Liver (tissue), 9 donors: Measurements from ENCODE around the gene PKHD1. TPM values are rescaled to one million over a fixed set of nuclear protein-coding genes. Genes with fewer than 3 reads are reported as not detected.

Experiments used
- DNase-seq: peaks from one replicate; pipeline ENCODE4 v3.0.0-alpha.2; 2017; ENCODE audit warnings: low spot score
- H3K27ac ChIP-seq, 2 donors: one replicate each; pipeline ENCODE4 v1.7.0; 2013; ENCODE audit warnings: inconsistent platforms in 2 of 2, low read length in 2 of 2, control low read depth in 1 of 2, low read depth in 1 of 2, mild to moderate bottlenecking in 1 of 2
- H3K27me3 ChIP-seq, 4 donors: one replicate each; pipeline versions ENCODE4 v1.6.1 to v1.7.0; 2013; ENCODE audit warnings: low read length in 3 of 4, inconsistent platforms in 1 of 4, mild to moderate bottlenecking in 1 of 4, moderate library complexity in 1 of 4; ENCODE audit not compliant: control insufficient read depth in 4 of 4, insufficient read depth in 4 of 4
- H3K36me3 ChIP-seq, 4 donors: one replicate each; pipeline versions ENCODE4 v1.6.1 to v1.7.0; 2013; ENCODE audit warnings: low read length in 3 of 4, mild to moderate bottlenecking in 3 of 4, low read depth in 1 of 4, moderate library complexity in 1 of 4; ENCODE audit not compliant: control insufficient read depth in 4 of 4, insufficient read depth in 3 of 4
- H3K4me1 ChIP-seq, 4 donors: one replicate each; pipeline versions ENCODE4 v1.6.1 to v1.7.0; 2013; ENCODE audit warnings: low read length in 3 of 4, mild to moderate bottlenecking in 3 of 4, moderate library complexity in 1 of 4; ENCODE audit not compliant: control insufficient read depth in 4 of 4, insufficient read depth in 4 of 4
- H3K4me3 ChIP-seq, 3 donors: one replicate each; pipeline versions ENCODE4 v1.6.1 to v1.7.0; 2013; ENCODE audit warnings: low read length in 3 of 3, control low read depth in 1 of 3, low read depth in 1 of 3, mild to moderate bottlenecking in 1 of 3
- H3K9ac ChIP-seq, 2 donors: one replicate each; pipeline ENCODE4 v1.7.0; 2013; ENCODE audit warnings: low read length in 2 of 2, mild to moderate bottlenecking in 2 of 2, moderate library complexity in 2 of 2, control low read depth in 1 of 2, low read depth in 1 of 2
- H3K9me3 ChIP-seq, 4 donors: one replicate each; pipeline versions ENCODE4 v1.6.1 to v1.7.0; 2013; ENCODE audit warnings: low read length in 3 of 4; ENCODE audit not compliant: control insufficient read depth in 4 of 4
- ATF3 ChIP-seq: IDR thresholded peaks from 2 replicates; pipeline ENCODE4 v1.6.1; 2016; ENCODE audit warnings: antibody characterized with exemption
- CTCF ChIP-seq: fragments of 150-350 bp; IDR thresholded peaks from 2 replicates; pipeline ENCODE4 v1.5.1; 2017; ENCODE audit warnings: improper control_type of control experiment, low read depth, low read length; ENCODE audit not compliant: missing input control
- EGR1 ChIP-seq, 2 donors: IDR thresholded peaks; 2 replicates each; pipeline ENCODE4 v1.6.1; 2016 to 2018; ENCODE audit warnings: antibody characterized with exemption in 2 of 2, low read depth in 2 of 2
- FOXA1 ChIP-seq: IDR thresholded peaks from 2 replicates; pipeline ENCODE4 v1.6.1; 2016; ENCODE audit warnings: antibody characterized with exemption
- FOXA2 ChIP-seq: IDR thresholded peaks from 2 replicates; pipeline ENCODE4 v1.6.1; 2016; ENCODE audit warnings: antibody characterized with exemption
- GABPA ChIP-seq, 2 donors: IDR thresholded peaks in 1 of 2; conservative IDR thresholded peaks in 1 of 2; 2 replicates each; pipeline ENCODE4 v1.6.1; 2016; ENCODE audit warnings: antibody characterized with exemption in 2 of 2, mild to moderate bottlenecking in 1 of 2, moderate library complexity in 1 of 2
- HNF4A ChIP-seq, 2 donors: conservative IDR thresholded peaks; 2 replicates each; pipeline ENCODE4 v1.6.1; 2016; ENCODE audit warnings: antibody characterized with exemption in 2 of 2, mild to moderate bottlenecking in 2 of 2
- HNF4G ChIP-seq: IDR thresholded peaks from 2 replicates; pipeline ENCODE4 v1.6.1; 2016; ENCODE audit warnings: antibody characterized with exemption
- JUND ChIP-seq, 2 donors: IDR thresholded peaks; 2 replicates each; pipeline ENCODE4 v1.6.1; 2016; ENCODE audit warnings: antibody characterized with exemption in 2 of 2
- MAX ChIP-seq: IDR thresholded peaks from 2 replicates; pipeline ENCODE4 v1.6.1; 2016; ENCODE audit warnings: antibody characterized with exemption
- NR2F2 ChIP-seq: IDR thresholded peaks from 2 replicates; pipeline ENCODE4 v1.6.1; 2016; ENCODE audit warnings: antibody characterized with exemption
- RAD21 ChIP-seq, 2 donors: IDR thresholded peaks; 2 replicates each; pipeline ENCODE4 v1.6.1; 2016; ENCODE audit warnings: antibody characterized with exemption in 2 of 2, mild to moderate bottlenecking in 2 of 2
- REST ChIP-seq: IDR thresholded peaks from 2 replicates; pipeline ENCODE4 v1.6.1; 2016; ENCODE audit warnings: antibody characterized with exemption, mild to moderate bottlenecking
- RXRA ChIP-seq, 2 donors: IDR thresholded peaks; 2 replicates each; pipeline ENCODE4 v1.6.1; 2017 to 2018; ENCODE audit warnings: antibody characterized with exemption in 2 of 2, mild to moderate bottlenecking in 1 of 2
- SP1 ChIP-seq: IDR thresholded peaks from 2 replicates; pipeline ENCODE4 v1.6.1; 2018; ENCODE audit warnings: antibody characterized with exemption, mild to moderate bottlenecking
- TAF1 ChIP-seq: conservative IDR thresholded peaks from 2 replicates; pipeline ENCODE4 v1.6.1; 2016; ENCODE audit warnings: antibody characterized with exemption, mild to moderate bottlenecking
- YY1 ChIP-seq: IDR thresholded peaks from 2 replicates; pipeline ENCODE4 v1.6.1; 2016; ENCODE audit warnings: antibody characterized with exemption, mild to moderate bottlenecking
- ZBTB33 ChIP-seq: IDR thresholded peaks from 2 replicates; pipeline ENCODE4 v1.6.1; 2016; ENCODE audit warnings: antibody characterized with exemption
- WGBS: extraction: QIAGEN DNeasy Blood & Tissue Kit; methylation state at CpG from one replicate; pipeline ENCODE4 v1.1.7; 2013; 5-methylcytosine and 5-hydroxymethylcytosine counted together
- polyA plus RNA-seq, 2 donors: library from polyadenylated mRNA; stranded (reverse) in 1 of 2; unstranded in 1 of 2; fragments of 200-250 nt in 1 of 2; fragments of >200 nt in 1 of 2; fragmentation: Nextera tagmentation in 1 of 2; extraction: Ambion mirVana in 1 of 2; gene quantifications; one replicate each; pipeline versions ENCODE4 v1.2.1 to v1.2.3, GENCODE V29; 2013 to 2015
- total RNA-seq, 2 donors: library from RNA; depleted of rRNA; stranded (reverse); fragments of >200 nt; gene quantifications; one replicate each; pipeline ENCODE4 v1.2.3, GENCODE V29; 2014
- donor health status: healthy.
- donor health status: healthy.
- donor health status: healthy.
- donor health status: healthy.
- donor health status: healthy.

Gene PKHD1
- total and polyA plus RNA-seq, 4 donors, result 0.45 to 10.6 (median 3.2) TPM

- Histone ChIP-seq H3K9me3 (no peaks in the 10 kb centered on the region), H3K27ac (no peak overlapping the region), H3K4me1 (peaks cover 0 to 22% (median 20%) of the 10 kb centered on the region in 4 donors), H3K27me3 (no peaks in the 10 kb centered on the region), H3K4me3 (no peak overlapping the region), H3K36me3 (peaks cover 0 to 3% (median 0%) of the 10 kb centered on the region in 4 donors), H3K9ac (no peak overlapping the region)
- DNase-seq, result no peak
- WGBS, result 26% methylated on average over 3 of the region's 3 CpGs
- TF ChIP-seq JUND (IDR thresholded peaks at IDR 0.05) (no peak), CTCF (no peak), ATF3 (no peak), FOXA1 (no peak), GABPA (IDR thresholded peaks at IDR 0.05 in 1 of 2, conservative IDR thresholded peaks at IDR 0.05 in 1 of 2) (no peak), REST (no peak), RXRA (IDR thresholded peaks at IDR 0.05) (peak; percentile 47 to 81), TAF1 (no peak), RAD21 (IDR thresholded peaks at IDR 0.05) (peak in 1 of 2 donors; percentile 14), HNF4G (no peak), MAX (peak; percentile 30), FOXA2 (no peak), SP1 (peak; percentile 25), ZBTB33 (peak; percentile 44), EGR1 (IDR thresholded peaks at IDR 0.05; ENCODE audit: low read depth in 2 of 2) (no peak), NR2F2 (no peak), HNF4A (conservative IDR thresholded peaks at IDR 0.05) (peak; percentile 44 to 66), YY1 (no peak)
Measured at GRCh38 chr6:52019092-52019491, 68.3 kb downstream of the PKHD1 start.
